Stimulated activated naive CD4-positive, alpha-beta T cell (primary cell): ENCODE measurements around the gene SCLY.

Experiments
- DNase-seq, 6 experiments: peaks; one replicate each; lab custom pipeline; 2025; lab: John Stamatoyannopoulos, UW

The SCLY gene

GRCh38 chr2:238069877-238070276 lies 9.1 kb downstream of the SCLY start:
- no peak for DNase-seq

GRCh38 chr2:238075397-238075796 lies 14.6 kb downstream of the SCLY start:
- DNase-seq, result no peak

- no peak for DNase-seq
Measured at GRCh38 chr2:238077292-238077691, 16.5 kb downstream of the SCLY start.

- DNase-seq, result no peak
Measured at GRCh38 chr2:238079874-238080327, 19.1 kb downstream of the SCLY start.

- DNase-seq, result no peak
Measured at GRCh38 chr2:238080518-238080917, 19.7 kb downstream of the SCLY start.

- no peak for DNase-seq
Measured at GRCh38 chr2:238081150-238081549, 20.3 kb downstream of the SCLY start.

- DNase-seq, result no peak
Measured at GRCh38 chr2:238081561-238081960, 20.8 kb downstream of the SCLY start.

- no peak for DNase-seq
Measured at GRCh38 chr2:238082151-238082550, 21.4 kb downstream of the SCLY start.

GRCh38 chr2:238082827-238083226 lies 22.0 kb downstream of the SCLY start:
- DNase-seq, result no peak

- no peak for DNase-seq
Measured at GRCh38 chr2:238083919-238084318, 23.1 kb downstream of the SCLY start.

GRCh38 chr2:238084761-238085160 lies 24.0 kb downstream of the SCLY start:
- DNase-seq, result no peak

GRCh38 chr2:238085899-238086298 lies 25.1 kb downstream of the SCLY start:
- no peak for DNase-seq

GRCh38 chr2:238087211-238087610 lies 26.4 kb downstream of the SCLY start:
- DNase-seq, result no peak

- no peak for DNase-seq
Measured at GRCh38 chr2:238090887-238091286, 30.1 kb downstream of the SCLY start.

- no peak for DNase-seq
Measured at GRCh38 chr2:238091436-238092060, 30.7 kb downstream of the SCLY start.

- no peak for DNase-seq
Measured at GRCh38 chr2:238092486-238093035, 31.8 kb downstream of the SCLY start.

GRCh38 chr2:238093181-238094140 lies 32.7 kb downstream of the SCLY start:
- DNase-seq, result no peak

- DNase-seq, result no peak
Measured at GRCh38 chr2:238094438-238095022, 33.7 kb downstream of the SCLY start.

- DNase-seq, result no peak
Measured at GRCh38 chr2:238095143-238095542, 34.3 kb downstream of the SCLY start.

- DNase-seq, result no peak
Measured at GRCh38 chr2:238096311-238097011, 35.7 kb downstream of the SCLY start.

- no peak for DNase-seq
Measured at GRCh38 chr2:238097201-238097987, 36.6 kb downstream of the SCLY start.
